NCI-H524 treated with DMSO at 0.1 percent for 48 hours (cell line): ENCODE results near the gene POLR3A.

Experiments used
- DNase-seq: peaks from one replicate; lab custom pipeline; 2025; lab: John Stamatoyannopoulos, UW

POLR3A gene

GRCh38 chr10:78046711-78047269 lies 17.5 kb upstream of the POLR3A start:
- no peak for DNase-seq

- DNase-seq, result no peak
Measured at GRCh38 chr10:78045856-78046255, 16.5 kb upstream of the POLR3A start.

- no peak for DNase-seq
Measured at GRCh38 chr10:78045237-78045636, 15.9 kb upstream of the POLR3A start.

DNA sequence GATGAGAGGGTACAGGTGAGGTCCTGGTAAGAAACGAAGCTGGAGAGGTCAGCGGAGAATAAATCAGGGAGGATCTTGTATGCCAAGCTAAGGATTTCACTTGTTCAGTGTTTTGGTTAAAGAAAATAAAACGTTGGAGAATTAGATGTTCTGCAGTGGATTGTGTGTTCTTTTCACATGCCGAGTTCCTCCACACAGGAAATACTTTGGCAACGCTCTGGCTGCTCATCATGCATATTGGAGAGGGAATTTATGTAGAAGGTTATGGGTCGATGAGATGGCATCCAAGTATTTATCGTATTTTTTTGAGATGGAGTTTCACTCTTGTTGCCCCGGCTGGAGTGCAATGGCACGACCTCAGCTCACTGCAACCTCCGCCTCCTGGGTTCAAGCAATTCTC lies 15.4 kb upstream of the POLR3A start:
- DNase-seq, result no peak

- no peak for DNase-seq
Measured at GRCh38 chr10:78044179-78044578, 14.9 kb upstream of the POLR3A start.

GRCh38 chr10:78042752-78043104 lies 13.4 kb upstream of the POLR3A start:
- DNase-seq, result no peak

DNA sequence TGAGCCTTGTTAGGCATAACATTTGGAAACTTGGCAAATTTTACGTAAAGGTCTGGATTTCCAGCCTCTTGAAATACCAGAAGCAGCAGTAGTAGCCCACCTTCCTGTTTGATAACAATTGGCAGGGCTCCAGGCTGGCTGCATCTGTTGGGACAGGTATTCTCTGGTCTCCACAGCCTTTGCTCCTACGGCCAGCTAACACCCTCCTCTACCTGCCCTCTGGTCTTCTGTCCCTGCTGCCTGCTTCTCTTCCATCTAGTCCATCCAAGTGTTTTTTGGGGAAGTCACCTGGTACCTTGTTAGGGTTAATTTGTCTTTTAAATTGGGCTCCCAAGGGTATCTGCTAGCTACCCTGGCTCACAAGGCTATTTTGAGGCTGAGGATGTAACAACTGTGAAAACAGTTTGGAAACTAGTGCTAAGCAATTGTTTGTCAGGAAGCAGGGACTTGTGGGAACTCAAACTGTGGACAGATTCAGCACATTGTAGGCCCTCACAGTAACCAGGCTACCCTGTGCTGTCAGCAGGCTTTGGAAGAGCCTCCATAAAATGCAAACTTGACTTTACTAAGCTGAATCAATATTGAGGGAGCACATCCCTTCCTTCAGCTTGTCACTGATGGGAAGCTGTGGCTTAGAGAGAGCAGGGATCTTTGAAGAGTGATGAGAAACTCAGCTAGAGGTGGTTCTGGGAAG lies 12.9 kb upstream of the POLR3A start:
- DNase-seq, result no peak

- no peak for DNase-seq
Measured at GRCh38 chr10:78041170-78042057, 12.1 kb upstream of the POLR3A start.

DNA sequence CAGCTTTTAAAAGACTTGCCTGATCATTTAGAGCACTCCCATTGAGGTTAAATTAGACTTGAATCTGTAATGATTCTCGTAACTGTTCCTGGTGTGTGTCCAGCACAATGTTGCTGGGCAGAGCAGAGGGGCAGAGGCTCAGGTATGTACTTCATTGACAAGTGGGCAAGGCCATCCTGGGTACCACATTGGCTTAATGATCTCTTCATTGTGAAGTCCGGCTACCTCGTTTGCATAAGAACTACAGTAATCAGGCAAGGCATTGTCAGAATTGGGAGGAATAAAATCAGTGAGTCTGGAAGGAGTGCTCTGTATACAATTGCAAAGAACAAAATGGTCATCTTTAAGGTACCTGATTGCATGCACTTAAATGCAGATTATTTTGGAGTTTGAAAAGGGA lies 10.4 kb upstream of the POLR3A start:
- DNase-seq, result no peak

DNA sequence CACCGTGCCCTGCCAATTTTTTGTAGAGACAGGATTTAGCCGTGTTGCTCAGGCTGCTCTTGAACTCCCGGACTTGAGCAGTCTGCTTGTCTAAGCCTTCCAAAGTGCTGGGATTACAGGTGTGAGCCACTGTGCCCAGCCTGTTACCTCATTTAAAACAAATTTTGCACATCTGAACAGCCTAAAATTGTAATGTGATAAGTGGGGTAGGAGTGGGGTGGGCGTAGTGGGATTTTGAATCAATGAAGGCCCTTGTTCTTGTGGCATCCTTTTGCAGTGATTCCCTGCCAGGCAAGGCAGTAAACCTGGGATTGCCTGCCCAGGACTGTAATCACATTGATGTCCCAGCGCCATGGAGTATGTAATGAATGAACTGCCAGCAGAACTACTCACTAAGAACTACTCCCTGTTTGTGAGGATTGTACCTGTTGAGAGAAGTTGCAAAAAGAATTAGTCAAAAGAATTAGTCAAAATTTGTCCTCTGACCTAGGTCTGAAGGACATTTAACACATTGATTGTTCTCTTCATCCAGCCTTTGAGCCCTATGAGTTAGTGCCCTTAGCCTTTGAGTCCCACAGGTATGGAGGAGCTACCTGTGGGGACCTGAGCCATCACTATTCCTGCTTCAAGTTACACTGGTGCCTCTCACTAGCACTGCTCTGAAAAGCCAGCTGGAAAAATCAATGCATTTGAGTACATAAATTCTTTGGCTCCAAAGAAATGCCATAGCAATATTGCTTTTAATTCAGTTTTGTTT lies 9.7 kb upstream of the POLR3A start:
- DNase-seq, result no peak

DNA sequence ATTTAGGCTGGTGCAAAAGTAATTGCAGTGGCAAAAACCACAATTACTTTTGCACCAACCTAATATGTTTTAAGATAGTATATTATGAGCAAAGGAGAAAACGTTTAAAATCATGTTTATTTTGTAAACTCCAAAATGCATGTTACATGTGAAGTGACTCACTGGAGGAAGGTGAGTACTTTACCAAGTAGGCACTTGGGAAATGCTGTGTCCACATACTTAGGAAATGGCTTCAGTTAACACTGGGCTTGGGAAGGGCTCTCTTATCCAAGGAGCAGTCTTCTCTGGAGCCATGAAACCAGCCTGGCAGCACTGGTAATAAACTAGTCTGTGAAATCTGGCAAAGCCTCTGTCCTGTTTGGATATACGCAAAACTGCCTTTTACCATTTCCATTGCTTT lies 8.8 kb upstream of the POLR3A start:
- no peak for DNase-seq

DNA sequence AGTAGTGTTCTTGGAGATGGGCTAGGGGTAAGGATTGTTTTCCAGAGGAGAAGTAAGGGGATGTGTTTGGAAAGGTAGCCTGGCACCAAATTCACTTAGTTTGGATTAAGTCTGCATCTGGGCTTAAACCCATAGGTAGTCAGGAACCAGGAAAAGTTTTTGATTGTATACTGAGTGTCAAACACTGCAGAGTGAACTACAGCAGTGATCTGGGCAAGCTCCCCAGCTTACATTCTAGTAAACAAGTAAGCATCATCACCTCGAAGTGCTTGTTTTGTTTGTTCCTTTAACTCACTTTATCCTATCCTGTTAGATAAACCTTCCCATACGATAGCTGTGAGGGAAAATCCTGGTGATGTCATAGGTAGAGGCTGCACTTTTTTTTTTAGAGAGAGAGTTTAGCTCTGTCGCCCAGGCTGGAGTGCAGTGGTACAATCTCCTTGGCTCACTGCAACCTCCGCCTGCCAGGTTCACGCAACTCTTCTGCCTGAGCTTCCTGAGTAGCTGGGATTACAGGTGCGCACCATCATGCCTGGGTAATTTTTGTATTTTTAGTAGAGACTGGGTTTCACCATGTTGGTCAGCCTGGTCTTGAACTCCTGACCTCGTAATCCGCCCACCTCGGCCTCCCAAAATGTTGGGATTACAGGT lies 6.7 kb upstream of the POLR3A start:
- no peak for DNase-seq

DNA sequence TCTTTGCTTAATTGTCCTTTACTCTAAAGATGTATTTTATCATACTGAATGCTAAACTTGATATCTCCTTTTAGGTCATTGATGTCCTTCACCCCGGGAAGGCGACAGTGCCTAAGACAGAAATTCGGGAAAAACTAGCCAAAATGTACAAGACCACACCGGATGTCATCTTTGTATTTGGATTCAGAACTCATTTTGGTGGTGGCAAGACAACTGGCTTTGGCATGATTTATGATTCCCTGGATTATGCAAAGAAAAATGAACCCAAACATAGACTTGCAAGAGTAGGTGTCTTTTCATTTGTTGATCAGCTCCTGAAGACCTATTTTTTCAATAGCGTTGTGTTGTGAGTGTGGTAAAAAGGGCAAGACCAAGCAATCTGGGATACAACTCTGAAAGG lies 6.1 kb upstream of the POLR3A start:
- DNase-seq, result no peak

DNA sequence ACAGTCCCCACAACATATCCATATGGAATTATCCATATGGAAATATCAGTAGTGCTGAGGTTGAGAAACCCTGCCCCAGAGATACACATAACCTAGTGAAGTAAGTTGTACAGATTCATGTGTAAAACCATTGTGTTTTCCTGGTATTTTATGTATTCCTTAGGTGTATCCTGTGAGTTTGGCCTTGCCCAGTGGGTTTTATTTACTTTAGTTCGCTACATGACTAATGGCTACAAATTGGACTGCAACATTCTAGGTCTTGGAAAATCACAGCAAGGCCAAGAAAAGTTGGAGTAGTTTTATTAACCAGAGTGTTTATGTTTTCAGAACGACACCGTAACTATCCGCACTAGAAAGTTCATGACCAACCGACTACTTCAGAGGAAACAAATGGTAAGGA lies 5.7 kb upstream of the POLR3A start:
- no peak for DNase-seq

GRCh38 chr10:78033637-78034470 lies 4.5 kb upstream of the POLR3A start, which contains the start of gene RPS24:
TSS of gene RPS24 (plus strand) at chr10:78033863. CDS start at chr10:78033902, 39 bp downstream.
- DNase-seq, result peak; percentile 69

DNA sequence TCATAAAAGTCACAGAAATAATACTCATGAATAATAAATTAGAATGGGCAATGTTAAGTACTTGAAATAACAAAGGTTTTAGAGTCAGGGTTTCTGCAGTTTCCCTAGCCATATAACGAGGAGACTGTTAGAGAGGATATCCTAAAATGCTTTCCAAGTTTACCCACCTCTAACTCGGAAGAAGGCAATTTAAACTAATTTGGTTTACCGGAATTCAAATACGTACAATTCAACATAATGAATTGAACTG lies 4.0 kb upstream of the POLR3A start:
- no peak for DNase-seq

DNA sequence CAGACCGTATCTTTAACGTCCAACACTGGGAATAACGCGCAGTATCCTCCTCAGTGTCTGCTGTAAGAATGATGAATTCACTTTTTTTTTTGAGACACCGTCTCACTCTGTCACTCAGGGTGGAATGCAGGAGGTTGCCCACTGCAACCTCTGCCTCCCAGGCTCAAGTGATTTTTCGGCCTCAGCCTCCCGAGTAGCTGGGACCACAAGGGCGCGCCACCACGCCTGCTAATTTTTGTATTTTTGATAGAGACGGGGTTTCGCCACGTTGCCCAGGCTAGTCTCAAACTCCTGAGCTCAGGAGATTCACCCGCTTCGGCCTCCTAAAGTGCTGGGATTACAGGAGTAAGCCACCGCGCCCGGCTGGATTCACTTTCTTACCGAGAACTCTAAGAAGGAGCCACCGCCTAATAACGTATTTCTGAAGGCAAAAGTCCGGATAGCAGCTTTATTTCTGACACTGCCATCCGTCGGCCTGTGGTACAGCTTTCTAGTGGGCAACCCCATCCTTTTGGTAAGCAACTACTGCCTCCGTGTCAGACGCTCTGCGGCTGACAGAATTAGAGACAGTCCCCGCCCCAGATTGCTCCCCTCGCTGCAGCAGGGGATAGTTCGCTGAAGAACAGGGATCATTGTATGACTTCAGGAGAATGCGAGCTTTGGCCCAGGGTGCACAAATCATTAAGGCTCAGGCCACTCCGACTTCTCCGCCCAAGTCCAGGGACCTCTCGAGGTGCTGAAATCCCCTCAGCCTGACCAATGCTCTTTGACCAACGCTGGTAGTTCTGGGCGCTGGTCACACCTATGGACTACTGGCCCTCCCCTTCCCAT lies 662 bp downstream of the POLR3A start:
- DNase-seq, result no peak

- no peak for DNase-seq
Measured at GRCh38 chr10:78025685-78026364, 3.5 kb downstream of the POLR3A start.

- no peak for DNase-seq
Measured at GRCh38 chr10:78023741-78024140, 5.6 kb downstream of the POLR3A start.

DNA sequence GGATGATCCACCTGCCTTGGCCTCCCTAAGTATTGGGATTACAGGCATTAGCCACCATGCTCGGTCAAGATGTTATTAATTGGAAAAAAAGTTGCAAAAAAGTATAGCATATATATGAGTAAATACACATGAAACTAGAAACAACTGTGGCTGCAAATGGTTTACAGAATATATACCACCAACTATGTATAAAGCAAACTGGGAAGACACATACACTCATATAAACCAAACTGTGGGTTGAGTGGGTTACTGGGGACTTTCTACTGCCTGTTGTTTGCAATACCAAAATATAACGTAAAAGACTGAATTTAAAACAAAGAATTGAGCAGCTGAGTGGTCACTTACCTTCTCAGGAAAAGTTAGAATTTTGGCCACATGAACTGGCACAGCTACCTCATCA lies 8.1 kb downstream of the POLR3A start:
- no peak for DNase-seq
